Left kidney (tissue), 2 donors: ENCODE measurements around the gene RILPL1. TPM values are rescaled to one million over a fixed set of nuclear protein-coding genes. Genes with fewer than 3 reads are reported as not detected.
"Not testable (repeated sequence)": the region's sequence is repeated elsewhere in the genome, so short reads cannot be mapped to it uniquely, and the experiment has no call there.

Experiments used
- DNase-seq: peaks from one replicate; pipeline ENCODE4 v3.0.0-alpha.2; 2013
- polyA plus RNA-seq: library from polyadenylated mRNA; unstranded; fragments of 120-200 nt; gene quantifications from one replicate; pipeline ENCODE4 v1.2.1, GENCODE V29; 2013; ENCODE audit not compliant: insufficient read length

RILPL1 gene
- polyA plus RNA-seq, 1 donor, result 22.1 TPM

- DNase-seq, result no peak
These were observed 34.2 kb downstream of the RILPL1 start for GRCh38 chr12:123499332-123499731.

DNA sequence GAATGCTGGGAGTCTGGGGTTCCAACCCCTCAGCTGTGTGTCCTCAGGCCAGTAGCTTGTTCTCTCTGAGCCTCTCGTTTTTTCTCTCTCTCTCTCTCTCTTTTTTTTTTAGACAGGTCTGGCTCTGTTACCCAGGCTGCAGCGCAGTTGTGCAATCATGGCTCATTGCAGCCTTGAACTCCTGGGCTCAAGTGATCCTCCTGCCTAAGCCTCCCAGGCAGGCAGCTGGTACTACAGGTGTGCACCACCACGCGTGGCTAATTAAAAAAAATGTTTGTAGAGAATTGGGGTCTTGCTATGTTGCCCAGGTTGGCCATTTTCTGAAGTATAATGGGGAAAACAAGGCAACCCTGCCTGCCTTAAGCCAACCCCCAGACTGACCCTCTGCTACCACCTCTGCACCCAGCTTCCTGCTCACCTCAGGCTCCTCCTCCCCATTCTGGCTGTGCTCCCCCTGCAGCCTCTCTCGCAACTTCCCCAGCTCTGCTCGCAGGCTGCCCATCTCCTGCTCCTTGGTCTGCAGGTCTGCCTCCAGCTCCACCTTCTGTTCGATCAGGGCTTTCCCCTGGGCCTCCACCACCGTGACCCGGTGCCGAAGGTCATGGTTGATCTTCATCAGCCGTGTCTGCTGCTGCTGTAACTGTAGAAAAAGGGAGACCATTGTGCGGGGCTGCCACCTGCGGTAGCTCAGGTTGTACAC lies 35.2 kb downstream of the RILPL1 start:
- DNase-seq, result no peak

- no peak for DNase-seq
These were observed 36.5 kb downstream of the RILPL1 start for GRCh38 chr12:123497065-123497464.

DNA sequence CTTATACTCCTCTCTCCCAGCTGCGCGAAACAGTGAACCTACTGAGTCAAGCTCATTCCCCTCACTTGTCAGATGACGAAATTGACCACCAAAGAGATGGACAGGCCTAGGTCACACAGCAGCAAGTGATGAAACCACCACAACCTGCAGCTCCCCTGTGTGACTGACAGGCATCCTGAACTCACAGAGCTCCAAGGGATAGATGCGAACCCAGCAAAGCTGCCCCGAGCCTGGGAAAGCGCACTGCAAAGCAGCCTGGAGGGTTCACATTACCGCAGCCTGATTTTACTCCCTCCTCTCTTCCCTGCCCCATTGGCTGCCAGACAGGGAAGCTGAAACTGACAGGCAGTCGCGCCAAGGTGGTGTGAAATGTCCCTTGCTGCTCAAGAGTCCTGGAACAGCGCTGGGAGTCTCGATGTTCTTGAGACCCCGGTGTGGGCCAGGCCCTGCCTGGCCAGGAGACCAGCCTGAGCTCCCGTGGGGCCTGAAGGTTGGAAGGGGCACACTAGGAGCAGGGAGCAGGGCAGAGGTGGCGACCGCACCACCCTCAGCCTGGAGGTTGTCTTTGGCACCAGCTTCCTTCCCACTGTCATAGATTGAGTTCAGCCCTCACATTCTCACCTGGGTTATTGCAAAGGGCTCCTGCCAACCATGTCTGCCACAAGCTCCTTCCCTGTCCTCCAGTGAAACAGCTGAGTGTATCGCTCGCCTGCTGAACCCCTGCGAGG lies 39.2 kb downstream of the RILPL1 start:
- no peak for DNase-seq

GRCh38 chr12:123492339-123493039 lies 41.0 kb downstream of the RILPL1 start:
- DNase-seq, result not testable (repeated sequence)

GRCh38 chr12:123491481-123491880 lies 42.0 kb downstream of the RILPL1 start:
- DNase-seq, result no peak

DNA sequence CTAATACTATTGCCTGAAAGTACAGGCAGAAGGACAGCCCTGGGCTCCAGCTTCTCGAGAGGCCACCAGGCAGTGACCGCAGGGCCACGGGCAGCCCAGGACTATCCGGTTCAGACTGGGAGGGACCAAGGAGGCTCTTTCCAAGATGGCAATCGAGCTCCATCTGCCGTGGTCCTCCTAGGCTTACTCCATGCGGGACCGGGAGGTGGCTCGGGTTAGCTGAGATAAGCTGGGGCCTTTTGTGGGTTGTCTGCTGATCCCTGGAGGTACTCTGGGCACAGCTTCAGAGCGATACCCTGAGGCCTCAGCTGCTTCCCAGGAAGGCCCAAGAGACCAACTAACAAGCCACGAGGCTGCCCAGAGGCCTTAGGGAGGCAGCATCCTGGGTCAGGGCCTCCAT lies 42.5 kb downstream of the RILPL1 start:
- no peak for DNase-seq

DNA sequence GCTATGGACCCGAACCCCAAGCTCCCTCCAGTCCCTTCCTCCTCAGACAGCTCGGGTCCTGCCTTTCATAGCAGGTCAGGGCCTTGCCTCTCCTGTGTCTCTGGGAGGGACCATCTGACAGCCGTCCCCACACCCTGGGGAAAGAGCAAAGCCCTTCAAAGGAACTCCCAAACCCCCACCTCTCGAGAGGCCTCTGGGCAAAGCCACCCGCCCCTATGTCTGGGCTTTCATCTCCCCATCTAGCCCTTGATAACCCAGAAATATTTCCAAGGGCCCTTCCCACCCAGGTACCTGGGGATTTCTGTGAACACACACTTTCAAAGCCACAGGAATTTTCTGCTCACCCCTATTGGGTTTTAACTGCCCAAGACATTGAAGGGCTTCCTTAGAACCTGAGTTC lies 43.4 kb downstream of the RILPL1 start:
- DNase-seq, result no peak

- no peak for DNase-seq
These were observed 43.9 kb downstream of the RILPL1 start for GRCh38 chr12:123489580-123489979.

GRCh38 chr12:123488539-123489230 lies 44.8 kb downstream of the RILPL1 start:
- DNase-seq, result peak; percentile 60

DNA sequence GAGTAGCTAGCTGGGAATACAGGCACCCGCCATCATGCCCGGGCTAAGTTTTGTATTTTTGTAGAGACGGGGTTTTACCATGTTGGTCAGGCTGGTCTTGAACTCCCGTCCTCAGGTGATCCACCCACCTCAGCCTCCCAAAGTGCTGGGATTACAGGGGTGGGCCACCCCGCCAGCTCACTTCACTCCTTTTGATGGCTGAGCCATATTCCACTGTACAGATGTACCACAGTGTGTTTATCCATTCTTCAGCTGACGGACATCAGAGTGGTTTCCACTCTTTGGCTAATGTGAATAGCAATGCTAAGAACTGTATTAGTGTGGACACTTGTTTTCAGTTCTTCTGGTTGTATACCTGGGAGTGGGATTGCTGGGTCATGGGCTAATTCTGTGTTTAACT lies 46.1 kb downstream of the RILPL1 start:
- no peak for DNase-seq

- no peak for DNase-seq
These were observed 47.8 kb downstream of the RILPL1 start for GRCh38 chr12:123485756-123486155.

DNA sequence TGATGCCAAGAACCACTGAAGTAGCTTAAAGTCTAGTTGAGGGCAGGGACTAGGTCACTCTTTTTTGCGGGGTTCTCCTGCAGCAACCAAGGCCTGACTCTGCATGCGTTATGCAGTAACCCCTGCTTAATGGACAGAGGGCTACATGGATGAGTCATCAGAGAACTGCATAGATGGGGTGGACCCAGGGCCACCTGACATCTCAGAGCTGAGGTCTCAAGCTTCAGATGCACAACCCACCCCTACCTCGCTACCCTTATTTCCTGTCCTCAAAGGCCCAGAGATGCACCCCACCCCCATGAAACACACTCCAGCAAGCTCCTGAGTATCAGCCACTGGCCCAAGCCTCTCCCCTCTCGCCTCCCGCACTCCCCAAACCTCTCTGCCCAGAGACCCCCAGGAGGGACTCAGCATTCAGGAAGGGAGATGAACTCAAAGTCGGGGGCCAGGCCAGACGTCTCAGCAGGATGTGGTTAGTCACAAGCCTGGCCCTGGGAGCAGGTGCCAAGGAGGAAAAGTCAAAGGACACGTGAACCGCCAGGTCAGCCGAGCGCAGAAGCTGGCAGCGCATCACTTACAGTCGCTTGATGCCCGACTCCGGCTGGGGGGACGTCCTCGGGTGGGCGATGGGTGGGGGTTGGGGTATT lies 49.8 kb downstream of the RILPL1 start:
- no peak for DNase-seq

DNA sequence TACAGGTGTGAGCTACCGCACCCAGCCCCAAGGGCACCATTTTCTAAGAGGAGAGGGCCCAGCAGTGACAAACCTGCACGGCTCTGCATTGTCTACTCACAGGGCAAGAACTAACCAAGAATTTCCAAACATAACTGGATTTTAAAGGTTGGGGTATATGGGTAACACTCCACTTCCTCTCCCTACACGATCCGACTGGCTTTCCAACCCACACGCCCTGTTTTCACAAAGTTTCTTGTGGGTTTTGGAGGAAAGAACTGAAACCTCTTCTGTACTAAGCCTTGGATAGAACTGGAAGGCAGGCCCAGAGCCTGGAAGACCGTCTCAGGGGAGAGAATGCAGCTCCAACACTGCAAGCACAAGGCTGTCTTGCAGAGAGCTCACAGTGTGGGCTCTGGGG lies 50.6 kb downstream of the RILPL1 start:
- DNase-seq, result no peak

DNA sequence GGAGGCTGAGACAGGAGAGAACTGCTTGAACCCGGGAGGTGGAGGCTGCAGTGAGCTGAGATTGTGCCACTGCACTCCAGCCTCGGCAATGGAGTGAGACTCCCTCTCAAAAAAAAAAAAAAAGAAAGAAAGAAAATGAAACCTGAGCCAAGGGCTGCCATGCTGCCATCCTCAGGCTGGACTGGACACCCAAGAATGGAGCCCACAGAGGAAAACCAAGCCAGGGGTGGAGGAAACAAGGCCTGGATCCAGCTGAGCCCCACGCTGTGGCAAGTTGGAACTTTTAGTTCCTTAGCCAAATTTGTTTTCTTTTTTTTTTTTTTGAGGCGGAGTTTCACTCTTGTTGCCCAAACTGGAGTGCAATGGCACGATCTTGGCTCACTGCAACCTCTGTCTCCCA lies 52.3 kb downstream of the RILPL1 start:
- DNase-seq, result not testable (repeated sequence)

DNA sequence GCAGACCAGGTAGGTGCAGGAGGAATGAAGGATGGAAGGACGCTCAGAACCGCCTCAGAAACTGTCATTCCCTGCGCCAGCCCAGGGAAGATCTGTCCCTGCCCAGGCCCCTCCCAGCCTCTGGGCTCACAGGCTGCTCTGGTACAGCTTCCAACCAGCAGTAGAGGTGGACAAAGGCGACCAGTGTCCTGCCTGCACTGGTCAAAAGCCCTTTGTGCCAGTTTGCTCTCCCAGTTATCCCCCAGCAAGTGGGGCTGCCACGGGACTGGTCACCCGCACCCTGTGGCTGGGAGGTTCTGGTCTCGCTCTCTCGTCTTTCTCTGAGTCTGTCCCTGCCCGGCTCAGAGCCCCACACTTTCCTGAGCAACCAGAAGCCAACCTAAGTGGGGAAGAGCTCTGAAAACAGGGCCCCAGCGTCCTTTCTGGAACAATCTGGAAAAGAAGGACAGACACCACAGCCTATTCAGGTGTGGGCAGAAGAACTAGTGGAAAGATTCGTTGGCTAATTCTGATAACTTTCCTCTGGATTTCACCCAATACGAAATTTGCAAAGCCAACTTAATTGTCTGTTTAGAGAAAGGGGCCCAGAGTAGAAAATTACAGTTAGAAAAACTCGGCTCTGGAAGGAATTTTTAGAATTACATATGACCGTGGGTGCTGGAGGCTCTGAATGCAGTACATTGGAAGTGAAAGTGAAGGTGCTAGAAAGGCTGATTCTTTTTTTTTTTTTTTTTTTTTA lies 53.9 kb downstream of the RILPL1 start:
- no peak for DNase-seq

GRCh38 chr12:123478762-123479161 lies 54.8 kb downstream of the RILPL1 start:
- DNase-seq, result no peak

GRCh38 chr12:123478069-123478468 lies 55.5 kb downstream of the RILPL1 start:
- DNase-seq, result no peak

- peak; percentile 46 for DNase-seq
These were observed 58.2 kb downstream of the RILPL1 start for GRCh38 chr12:123475246-123475703.

DNA sequence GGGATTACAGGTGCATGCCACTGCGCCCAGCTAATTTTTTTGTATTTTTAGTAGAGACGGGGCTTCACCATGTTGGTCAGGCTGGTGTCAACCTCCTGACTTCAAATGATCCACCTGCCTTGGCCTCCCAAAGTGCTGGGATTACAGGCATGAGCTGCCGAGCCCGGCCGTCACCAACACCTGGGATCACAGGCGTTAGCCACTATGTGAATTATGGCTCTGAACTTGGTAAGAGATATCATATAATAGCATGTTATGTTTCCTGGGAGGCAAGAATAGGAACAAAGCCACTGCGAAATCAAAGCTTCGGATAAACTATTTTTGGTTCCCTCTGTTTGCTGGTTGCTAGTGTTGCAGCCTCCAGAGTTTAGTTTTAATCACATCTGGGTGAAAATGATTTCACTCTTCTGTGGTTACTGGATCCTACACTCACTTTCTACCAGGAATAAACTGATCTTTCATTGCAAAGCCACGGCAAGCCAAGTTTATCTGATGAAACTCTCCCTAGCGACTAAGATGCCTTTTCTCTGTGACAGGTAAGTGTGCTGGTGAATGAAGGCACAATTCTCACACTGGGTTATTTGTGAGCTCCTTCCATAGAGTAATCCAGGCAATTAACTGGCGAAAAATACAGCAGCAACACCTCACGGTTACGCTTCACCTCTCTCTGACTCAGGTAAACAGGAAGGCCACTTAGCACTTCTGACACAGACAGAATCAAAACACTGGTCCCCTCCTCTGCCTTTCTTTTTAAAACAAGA lies 58.9 kb downstream of the RILPL1 start:
- DNase-seq, result peak; percentile 62
